Embryonic facial prominence (tissue), 1 donor: ENCODE measurements around the gene RNF166.

Experiments used
- DNase-seq: peaks from one replicate; pipeline ENCODE4 v3.0.0-alpha.2; 2016; ENCODE audit errors: extremely low spot score

RNF166 gene

GRCh38 chr16:88706965-88707826, 988 bp upstream of the RNF166 start:
- DNase-seq = no peak

GRCh38 chr16:88705801-88706228, 393 bp downstream of the RNF166 start:
- no peak for DNase-seq

- no peak for DNase-seq
Measured at GRCh38 chr16:88705076-88705684, 1.0 kb downstream of the RNF166 start.

GRCh38 chr16:88703486-88704309, 2.5 kb downstream of the RNF166 start:
- no peak for DNase-seq

- DNase-seq = no peak
Measured at GRCh38 chr16:88702371-88703210, 3.6 kb downstream of the RNF166 start.

GRCh38 chr16:88701581-88702370, 4.4 kb downstream of the RNF166 start:
- no peak for DNase-seq

- no peak for DNase-seq
Measured at GRCh38 chr16:88700636-88701482, 5.3 kb downstream of the RNF166 start.

- DNase-seq = no peak
Measured at GRCh38 chr16:88700322-88700635, 5.9 kb downstream of the RNF166 start.

- DNase-seq = no peak
Measured at GRCh38 chr16:88699180-88699579, 7.0 kb downstream of the RNF166 start.

- no peak for DNase-seq
Measured at GRCh38 chr16:88698646-88699045, 7.6 kb downstream of the RNF166 start.

GRCh38 chr16:88697831-88698615, 8.2 kb downstream of the RNF166 start:
- DNase-seq = no peak

GRCh38 chr16:88697116-88697830, 8.9 kb downstream of the RNF166 start:
- DNase-seq = no peak

GRCh38 chr16:88696441-88696840, 9.8 kb downstream of the RNF166 start:
- DNase-seq = no peak

- DNase-seq = no peak
Measured at GRCh38 chr16:88695753-88696152, 10.5 kb downstream of the RNF166 start.

GRCh38 chr16:88695218-88695617, 11.0 kb downstream of the RNF166 start:
- DNase-seq = no peak

GRCh38 chr16:88694221-88695087, 11.8 kb downstream of the RNF166 start:
- no peak for DNase-seq

- DNase-seq = no peak
Measured at GRCh38 chr16:88693420-88694177, 12.6 kb downstream of the RNF166 start.
